Right forelimb (tissue), 1 donor: ENCODE results near the gene CTSF.
"Not testable (repeated sequence)": the region's sequence is repeated elsewhere in the genome, so short reads cannot be mapped to it uniquely, and the experiment has no call there.

Experiments used
- DNase-seq: peaks from one replicate; pipeline ENCODE4 v3.0.0-alpha.2; 2018

CTSF gene

DNA sequence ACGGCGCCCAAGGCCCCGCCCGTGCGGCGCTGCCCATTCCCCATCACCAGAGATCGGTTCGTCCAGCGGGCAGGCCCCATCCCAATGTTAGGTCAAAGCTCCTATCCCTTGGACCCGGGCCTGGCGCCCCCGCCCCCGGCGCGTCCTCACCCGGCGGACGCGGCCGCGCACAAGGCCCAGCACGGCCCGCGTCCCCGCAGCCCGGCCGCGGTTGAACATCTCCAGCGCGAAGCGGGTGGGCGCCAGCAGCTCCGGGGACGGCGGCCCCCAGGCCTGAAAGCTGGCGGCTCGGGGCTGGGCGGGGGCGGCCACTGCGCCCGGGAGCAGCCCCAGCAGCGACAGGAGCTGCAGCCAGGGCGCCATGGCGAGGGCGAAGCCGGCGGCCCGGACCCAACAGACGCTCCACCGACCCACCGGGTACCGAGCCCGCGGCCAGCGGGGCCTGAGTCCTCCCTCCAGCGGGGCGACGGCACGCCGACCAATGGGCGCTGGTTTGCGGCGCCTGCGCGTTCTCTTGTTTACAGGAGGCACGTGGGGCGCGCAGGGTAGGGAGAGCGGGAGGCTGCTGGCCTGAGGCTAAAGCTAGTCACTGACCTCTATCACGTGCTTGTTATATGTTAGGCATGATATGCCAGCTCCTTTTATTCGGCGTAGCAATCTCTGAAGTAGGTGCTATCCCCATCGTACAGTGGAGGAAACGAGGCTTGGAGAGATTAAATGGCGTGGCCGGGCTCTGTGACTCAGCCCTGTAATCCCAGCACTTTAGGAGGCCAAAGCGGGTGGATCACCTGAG is at the start of gene CTSF:
TSS of gene CTSF (minus strand) at position 483 of the 793 bp plus-strand sequence. CDS start at position 363, 120 bp downstream.
- peak; percentile 85 for DNase-seq

DNA sequence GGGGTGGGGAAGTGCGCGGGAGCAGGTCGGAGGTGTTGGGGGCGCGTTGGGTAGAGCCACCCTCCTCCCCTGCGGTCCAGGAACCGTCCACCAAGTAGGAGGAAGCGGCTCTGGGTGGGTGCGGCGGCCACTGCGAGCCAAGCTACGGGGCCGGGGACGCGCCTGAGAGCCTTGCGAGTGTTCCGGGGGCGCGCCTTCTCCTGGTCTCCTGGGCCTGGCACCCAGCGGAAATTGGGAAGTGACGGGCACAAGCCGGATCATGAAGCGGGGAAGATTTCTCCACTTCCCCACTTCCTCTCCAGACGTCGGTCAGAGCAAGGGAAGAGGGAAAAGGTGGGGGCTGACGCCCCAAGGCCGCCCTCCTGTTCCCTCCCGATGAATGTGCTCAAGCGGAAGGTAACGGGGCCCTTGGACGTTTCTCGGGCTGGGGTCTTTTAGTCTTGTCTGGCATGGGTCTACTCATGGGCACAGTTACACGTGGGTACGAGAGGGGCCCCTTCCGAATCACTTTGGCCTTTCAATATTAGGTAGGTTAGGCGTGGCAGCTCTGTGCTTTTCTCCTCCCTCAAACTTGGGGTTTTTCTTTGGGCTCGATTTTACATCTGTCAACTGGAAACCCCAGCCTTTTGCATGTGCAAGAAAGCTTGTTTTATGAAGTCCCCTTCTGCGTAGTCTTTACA is 48.9 kb upstream of the CTSF start:
- DNase-seq, result no peak

DNA sequence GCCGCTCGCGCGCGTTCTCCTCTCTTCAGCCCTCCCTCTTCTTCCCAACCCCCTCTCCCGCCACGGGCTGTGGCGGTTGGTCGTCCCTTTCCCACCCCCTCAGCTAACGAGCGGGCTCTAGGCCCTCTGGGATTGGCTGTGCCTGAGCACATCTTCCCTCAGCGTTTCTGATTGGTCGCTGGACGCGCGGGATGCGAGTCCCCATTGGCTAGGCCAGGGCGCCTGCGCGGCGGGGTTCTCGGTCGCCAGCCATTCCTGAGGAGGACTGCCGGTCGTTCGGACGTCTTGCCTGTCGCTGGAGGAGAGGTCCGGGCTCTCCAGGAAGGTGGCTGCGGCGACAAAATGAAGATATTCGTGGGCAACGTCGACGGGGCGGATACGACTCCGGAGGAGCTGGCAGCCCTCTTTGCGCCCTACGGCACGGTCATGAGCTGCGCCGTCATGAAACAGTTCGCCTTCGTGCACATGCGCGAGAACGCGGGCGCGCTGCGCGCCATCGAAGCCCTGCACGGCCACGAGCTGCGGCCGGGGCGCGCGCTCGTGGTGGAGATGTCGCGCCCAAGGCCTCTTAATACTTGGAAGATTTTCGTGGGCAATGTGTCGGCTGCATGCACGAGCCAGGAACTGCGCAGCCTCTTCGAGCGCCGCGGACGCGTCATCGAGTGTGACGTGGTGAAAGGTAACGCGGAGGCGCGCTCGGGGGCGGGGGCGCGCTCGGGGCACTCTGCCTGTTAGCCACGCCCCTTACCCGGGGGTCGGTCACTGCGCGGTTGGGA is 48.2 kb upstream of the CTSF start, which contains the start of gene RBM14:
TSS of gene RBM14 (plus strand) at position 252 of the 776 bp plus-strand sequence. CDS start at position 343, 91 bp downstream.
- DNase-seq, result peak; percentile 99

- DNase-seq, result no peak
These were observed 45.7 kb upstream of the CTSF start for GRCh38 chr11:66614073-66614472.

DNA sequence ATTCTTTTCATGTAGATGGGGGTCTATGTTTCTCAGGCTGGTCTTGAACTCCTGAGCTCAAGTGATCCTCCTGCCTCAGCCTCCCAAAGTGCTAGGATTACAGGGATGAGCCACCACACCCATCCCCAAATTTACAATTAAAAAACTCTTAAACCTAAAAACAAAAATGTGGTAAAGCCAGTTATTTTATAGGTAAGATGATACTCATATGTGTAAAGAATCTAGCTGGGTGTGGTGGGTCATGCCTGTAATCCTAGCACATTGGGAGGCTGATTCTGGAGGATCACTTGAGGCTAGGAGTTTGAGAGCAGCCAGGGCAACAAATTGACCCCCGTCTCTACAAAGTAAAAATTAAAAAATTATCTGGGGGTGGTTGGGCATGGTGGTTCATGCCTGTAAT is 44.1 kb upstream of the CTSF start:
- no peak for DNase-seq

DNA sequence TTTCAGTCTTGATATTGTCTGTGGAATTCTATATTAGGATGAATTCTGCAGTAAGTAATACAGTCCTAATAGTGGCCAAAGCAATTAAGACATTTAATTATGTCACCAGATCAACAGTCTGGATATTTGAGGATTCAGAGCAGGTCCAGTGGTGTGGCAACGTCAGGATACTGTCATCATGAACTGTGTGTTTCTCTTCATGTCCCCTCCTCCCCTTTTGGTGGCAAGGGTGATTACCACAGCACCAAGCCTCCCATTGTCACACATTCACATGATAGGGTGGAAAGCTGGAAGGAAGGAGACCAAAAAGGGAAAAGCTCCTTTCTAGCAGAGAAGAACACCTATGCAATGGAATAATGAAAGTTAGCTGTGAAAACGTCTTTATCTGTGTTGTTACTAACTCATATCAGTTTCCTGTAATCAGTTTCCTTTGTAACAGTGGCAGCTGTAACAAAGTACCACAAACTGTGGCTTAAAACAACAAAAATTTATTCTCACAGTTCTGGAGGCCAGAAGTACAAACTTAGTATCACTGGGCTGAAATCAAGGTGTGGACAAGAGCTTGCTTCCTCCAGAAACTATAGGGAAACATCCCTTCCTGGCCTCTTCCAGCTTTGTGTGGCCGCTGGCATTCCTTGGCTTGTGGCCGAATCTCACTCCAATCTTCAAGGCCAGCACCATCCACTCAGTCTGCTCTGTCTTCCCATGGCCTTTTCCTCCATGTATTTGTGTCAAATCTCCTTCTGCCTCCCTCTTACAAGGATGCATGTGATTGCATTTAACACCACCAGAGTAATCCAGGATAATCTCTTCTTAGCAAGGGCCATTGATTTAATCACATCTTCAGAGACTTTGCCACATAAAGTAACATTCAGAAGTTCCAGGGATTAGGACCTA is 41.6 kb upstream of the CTSF start:
- DNase-seq, result no peak

DNA sequence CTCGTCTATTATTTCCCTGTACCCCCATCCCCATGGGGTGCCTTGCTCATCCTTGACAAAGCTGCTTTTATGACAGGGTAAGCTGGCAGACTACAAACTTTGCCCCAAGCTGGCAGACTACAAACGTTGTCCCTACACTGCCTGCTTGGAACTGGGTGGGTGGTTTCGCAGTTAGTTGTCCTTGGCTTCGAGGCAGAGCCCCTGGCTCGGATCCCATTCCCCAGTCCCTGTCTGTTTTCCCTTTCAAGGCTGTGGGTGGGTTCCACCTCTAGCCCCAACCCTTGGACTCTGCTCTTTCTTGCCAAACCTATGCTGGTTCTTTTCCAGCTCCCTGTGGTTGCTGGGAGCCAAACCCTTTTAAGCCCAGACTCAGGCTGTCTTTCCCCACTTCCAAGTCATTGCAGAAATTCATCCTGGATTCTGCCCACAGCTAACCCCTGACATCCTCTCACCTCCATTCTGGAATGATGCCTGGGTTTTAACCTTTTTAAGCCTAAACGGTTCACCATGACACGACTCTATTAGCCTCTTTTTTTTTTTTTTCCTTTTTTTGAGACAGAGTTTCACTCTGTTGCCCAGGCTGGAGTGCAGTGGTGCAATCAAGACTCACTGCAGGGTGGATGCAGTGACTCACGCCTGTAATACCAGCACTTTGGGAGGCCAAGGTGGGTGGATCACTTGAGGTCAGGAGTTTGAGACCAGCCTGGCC is 38.9 kb upstream of the CTSF start:
- DNase-seq, result peak; percentile 85

DNA sequence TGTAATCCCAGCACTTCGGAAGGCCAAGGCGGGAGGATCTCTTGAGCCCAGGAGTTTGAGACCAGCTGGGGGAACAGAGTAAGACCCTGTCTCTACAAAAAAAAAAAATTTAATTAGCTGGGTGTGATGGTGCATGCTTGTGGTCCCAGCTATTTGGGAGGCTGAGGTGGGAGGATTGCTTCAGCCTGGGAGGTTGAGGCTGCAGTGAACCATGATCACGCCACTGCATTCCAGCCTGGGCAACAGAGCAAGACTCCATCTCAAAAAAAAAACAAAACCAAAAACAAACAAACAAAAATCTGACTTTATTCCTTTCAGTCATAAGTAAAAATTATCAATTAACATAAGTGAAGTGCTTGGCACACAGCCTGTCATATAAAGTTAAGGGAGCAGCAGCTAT is 38.2 kb upstream of the CTSF start:
- DNase-seq, result not testable (repeated sequence)

- DNase-seq, result no peak
These were observed 35.7 kb upstream of the CTSF start for GRCh38 chr11:66604155-66604554.

- DNase-seq, result no peak
These were observed 34.7 kb upstream of the CTSF start for GRCh38 chr11:66603072-66603471.

GRCh38 chr11:66600631-66601233 is 32.3 kb upstream of the CTSF start:
- DNase-seq, result no peak

DNA sequence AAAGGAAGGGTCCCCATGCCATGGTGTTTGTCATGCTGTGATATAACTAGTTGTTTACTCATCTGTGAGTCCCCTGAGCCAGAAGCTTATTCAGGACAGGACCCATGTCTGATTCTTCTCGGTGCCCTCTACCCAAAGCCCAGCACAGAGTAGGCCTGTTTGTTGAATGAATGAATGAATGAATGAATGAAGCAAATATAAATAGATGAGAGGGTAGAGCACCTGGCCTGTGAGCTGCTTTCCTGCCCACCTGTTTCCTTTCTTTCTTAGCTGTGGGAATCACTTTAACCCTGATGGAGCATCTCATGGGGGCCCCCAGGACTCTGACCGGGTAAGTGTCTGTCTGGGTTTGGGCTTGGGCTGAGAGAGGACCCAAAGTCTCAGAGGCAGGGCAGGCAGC is 31.8 kb upstream of the CTSF start:
- no peak for DNase-seq

DNA sequence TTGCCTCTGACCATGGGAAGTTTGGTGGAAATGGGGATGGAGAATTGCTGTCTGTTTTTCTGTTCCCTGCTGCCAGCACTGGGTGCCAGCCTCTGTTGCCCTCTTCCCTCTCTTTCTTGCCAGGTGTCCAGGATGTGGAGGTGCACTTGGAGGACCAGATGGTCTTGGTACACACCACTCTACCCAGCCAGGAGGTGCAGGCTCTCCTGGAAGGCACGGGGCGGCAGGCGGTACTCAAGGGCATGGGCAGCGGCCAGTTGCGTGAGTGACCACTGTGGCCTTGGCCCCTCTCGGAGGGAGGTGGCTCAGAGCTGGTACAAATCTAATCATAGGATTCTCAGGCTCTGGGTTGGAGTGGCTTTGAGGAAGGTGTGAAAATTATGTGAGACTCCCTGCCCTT is 30.6 kb upstream of the CTSF start:
- no peak for DNase-seq

- no peak for DNase-seq
These were observed 27.0 kb upstream of the CTSF start for GRCh38 chr11:66595245-66595904.

DNA sequence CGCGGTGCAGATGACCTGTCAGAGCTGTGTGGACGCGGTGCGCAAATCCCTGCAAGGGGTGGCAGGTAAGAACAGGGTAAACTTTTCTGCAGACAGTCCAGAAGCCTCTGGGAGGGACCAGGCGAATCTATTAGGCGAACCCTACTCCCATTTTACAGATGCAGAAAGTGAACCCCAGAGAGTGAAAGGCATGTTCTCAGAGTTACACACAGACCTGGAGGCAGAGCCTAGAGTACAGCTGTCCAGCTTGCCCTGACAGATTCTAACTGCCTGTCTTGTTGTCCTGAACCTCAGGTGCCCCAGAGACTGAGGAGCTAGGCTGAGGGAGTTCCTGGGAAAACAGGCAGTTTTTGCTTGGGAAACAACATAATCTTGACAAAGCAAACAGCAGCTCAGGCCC is 25.2 kb upstream of the CTSF start:
- no peak for DNase-seq

GRCh38 chr11:66593303-66593635 is 24.9 kb upstream of the CTSF start:
- no peak for DNase-seq

DNA sequence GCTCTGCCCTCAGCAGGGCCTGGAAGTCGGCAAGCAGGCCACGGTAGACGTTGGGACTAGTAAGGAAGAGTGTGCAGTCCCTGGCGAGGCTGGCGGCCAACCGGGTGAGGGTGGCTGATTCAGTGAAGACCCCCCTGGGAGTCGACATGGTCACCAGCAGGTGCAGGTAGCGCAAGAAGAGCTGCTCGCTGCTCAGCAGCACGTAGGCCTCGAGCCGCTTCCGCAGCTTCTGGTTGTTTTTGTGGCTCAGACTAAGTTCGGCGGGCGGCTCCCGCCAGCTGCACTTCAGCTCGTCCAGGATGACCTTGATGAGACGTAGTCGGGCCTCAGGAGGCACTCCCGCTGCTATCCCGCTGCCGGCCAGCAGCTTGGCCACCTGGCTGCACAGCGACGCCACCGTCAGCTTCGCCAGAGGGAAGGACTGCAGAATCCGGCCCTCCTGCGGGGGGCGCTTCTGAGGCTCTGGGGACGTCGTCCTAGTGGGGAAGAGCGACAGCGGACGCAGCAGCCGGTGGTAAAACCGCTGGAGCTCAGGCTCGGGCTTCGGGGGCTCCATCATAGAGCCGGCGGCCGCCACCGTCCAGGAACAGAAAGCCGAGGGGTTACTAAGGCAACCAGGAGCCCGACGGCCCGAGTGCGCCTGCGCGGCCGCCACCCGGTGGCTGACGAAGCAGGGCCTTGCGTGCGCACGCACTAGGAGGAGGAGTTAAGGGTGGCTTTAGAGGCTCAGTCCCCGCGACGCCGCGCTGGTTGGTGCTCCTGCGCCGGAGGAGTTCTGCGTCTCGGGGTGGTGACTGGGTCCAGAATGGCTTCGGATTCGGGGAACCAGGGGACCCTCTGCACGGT is 24.3 kb upstream of the CTSF start, which contains the start of the genes CCDC87 and CCS:
TSS of gene CCDC87 (minus strand) at position 607 of the 846 bp plus-strand sequence. CDS start at position 559, 48 bp downstream.
TSS of gene CCS (plus strand) at position 729 of the 846 bp plus-strand sequence. CDS start at position 806, 77 bp downstream.
- DNase-seq, result peak; percentile 98

- no peak for DNase-seq
These were observed 22.8 kb upstream of the CTSF start for GRCh38 chr11:66591175-66591574.

GRCh38 chr11:66589996-66590675 is 21.7 kb upstream of the CTSF start:
- DNase-seq, result no peak
